ENCODE data around the gene CCDC85A. TPM values are rescaled to one million over a fixed set of nuclear protein-coding genes. Genes with fewer than 3 reads are reported as not detected.

Gene CCDC85A
- total and polyA plus RNA-seq, 2 of the 8 experiments (the other 6 are each of a cell fraction or from before 2014, with no cell fraction given) = 0.20 TPM; not detected in 1

DNA sequence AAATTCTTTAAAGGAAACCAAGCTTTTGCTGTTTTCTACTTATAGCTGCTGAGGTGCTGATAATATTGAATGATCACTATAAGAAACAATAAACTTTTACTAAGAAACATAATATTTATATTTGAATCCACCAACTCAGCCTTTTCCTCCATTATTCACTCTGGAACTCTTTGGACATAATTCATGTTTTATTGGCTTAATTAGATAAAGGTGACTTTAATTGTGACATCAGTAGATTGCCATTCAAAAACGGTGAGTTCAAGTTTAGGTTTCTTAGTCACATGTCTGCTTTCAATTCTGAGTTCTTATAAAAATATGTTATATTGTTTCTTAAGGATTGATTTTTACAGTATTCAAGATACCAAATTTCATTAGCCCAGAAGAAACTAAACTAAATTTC is 24.0 kb downstream of the CCDC85A start (continued):
- TF ChIP-seq, protein P1, sequence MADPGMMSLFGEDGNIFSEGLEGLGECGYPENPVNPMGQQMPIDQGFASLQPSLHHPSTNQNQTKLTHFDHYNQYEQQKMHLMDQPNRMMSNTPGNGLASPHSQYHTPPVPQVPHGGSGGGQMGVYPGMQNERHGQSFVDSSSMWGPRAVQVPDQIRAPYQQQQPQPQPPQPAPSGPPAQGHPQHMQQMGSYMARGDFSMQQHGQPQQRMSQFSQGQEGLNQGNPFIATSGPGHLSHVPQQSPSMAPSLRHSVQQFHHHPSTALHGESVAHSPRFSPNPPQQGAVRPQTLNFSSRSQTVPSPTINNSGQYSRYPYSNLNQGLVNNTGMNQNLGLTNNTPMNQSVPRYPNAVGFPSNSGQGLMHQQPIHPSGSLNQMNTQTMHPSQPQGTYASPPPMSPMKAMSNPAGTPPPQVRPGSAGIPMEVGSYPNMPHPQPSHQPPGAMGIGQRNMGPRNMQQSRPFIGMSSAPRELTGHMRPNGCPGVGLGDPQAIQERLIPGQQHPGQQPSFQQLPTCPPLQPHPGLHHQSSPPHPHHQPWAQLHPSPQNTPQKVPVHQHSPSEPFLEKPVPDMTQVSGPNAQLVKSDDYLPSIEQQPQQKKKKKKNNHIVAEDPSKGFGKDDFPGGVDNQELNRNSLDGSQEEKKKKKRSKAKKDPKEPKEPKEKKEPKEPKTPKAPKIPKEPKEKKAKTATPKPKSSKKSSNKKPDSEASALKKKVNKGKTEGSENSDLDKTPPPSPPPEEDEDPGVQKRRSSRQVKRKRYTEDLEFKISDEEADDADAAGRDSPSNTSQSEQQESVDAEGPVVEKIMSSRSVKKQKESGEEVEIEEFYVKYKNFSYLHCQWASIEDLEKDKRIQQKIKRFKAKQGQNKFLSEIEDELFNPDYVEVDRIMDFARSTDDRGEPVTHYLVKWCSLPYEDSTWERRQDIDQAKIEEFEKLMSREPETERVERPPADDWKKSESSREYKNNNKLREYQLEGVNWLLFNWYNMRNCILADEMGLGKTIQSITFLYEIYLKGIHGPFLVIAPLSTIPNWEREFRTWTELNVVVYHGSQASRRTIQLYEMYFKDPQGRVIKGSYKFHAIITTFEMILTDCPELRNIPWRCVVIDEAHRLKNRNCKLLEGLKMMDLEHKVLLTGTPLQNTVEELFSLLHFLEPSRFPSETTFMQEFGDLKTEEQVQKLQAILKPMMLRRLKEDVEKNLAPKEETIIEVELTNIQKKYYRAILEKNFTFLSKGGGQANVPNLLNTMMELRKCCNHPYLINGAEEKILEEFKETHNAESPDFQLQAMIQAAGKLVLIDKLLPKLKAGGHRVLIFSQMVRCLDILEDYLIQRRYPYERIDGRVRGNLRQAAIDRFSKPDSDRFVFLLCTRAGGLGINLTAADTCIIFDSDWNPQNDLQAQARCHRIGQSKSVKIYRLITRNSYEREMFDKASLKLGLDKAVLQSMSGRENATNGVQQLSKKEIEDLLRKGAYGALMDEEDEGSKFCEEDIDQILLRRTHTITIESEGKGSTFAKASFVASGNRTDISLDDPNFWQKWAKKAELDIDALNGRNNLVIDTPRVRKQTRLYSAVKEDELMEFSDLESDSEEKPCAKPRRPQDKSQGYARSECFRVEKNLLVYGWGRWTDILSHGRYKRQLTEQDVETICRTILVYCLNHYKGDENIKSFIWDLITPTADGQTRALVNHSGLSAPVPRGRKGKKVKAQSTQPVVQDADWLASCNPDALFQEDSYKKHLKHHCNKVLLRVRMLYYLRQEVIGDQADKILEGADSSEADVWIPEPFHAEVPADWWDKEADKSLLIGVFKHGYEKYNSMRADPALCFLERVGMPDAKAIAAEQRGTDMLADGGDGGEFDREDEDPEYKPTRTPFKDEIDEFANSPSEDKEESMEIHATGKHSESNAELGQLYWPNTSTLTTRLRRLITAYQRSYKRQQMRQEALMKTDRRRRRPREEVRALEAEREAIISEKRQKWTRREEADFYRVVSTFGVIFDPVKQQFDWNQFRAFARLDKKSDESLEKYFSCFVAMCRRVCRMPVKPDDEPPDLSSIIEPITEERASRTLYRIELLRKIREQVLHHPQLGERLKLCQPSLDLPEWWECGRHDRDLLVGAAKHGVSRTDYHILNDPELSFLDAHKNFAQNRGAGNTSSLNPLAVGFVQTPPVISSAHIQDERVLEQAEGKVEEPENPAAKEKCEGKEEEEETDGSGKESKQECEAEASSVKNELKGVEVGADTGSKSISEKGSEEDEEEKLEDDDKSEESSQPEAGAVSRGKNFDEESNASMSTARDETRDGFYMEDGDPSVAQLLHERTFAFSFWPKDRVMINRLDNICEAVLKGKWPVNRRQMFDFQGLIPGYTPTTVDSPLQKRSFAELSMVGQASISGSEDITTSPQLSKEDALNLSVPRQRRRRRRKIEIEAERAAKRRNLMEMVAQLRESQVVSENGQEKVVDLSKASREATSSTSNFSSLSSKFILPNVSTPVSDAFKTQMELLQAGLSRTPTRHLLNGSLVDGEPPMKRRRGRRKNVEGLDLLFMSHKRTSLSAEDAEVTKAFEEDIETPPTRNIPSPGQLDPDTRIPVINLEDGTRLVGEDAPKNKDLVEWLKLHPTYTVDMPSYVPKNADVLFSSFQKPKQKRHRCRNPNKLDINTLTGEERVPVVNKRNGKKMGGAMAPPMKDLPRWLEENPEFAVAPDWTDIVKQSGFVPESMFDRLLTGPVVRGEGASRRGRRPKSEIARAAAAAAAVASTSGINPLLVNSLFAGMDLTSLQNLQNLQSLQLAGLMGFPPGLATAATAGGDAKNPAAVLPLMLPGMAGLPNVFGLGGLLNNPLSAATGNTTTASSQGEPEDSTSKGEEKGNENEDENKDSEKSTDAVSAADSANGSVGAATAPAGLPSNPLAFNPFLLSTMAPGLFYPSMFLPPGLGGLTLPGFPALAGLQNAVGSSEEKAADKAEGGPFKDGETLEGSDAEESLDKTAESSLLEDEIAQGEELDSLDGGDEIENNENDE (IDR thresholded peaks at IDR 0.05; ENCODE audit: insufficient replicate concordance, low read length) = no peak
- TF ChIP-seq, protein P2, sequence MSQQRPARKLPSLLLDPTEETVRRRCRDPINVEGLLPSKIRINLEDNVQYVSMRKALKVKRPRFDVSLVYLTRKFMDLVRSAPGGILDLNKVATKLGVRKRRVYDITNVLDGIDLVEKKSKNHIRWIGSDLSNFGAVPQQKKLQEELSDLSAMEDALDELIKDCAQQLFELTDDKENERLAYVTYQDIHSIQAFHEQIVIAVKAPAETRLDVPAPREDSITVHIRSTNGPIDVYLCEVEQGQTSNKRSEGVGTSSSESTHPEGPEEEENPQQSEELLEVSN (IDR thresholded peaks at IDR 0.05) = no peak
- TF ChIP-seq RAD21 (IDR thresholded peaks at IDR 0.05 in 1 of 2, conservative IDR thresholded peaks at IDR 0.05 in 1 of 2; ENCODE audit: low read depth in 2 of 2, low read length in 2 of 2) (no peak), BCL11A (IDR thresholded peaks at IDR 0.05; ENCODE audit: low read depth in 2 of 2, low read length in 2 of 2) (no peak), CTBP2 (IDR thresholded peaks at IDR 0.05; ENCODE audit: borderline replicate concordance, insufficient read depth, insufficient read length, low read length) (no peak), NRF1 (IDR thresholded peaks at IDR 0.05; ENCODE audit: low read depth, low read length) (no peak), HDAC6 (IDR thresholded peaks at IDR 0.05; ENCODE audit: low read depth, low read length) (no peak), SP2 (IDR thresholded peaks at IDR 0.05; ENCODE audit: low read length) (no peak), HDAC2 (IDR thresholded peaks at IDR 0.05; ENCODE audit: borderline replicate concordance in 1 of 2, low read depth in 2 of 2, low read length in 2 of 2) (no peak), SIRT6 (IDR thresholded peaks at IDR 0.05; ENCODE audit: low read length) (no peak)

Measured in H1 (cell line).